KG1 (cell line): ENCODE results near the gene LRP2.
"Not testable (repeated sequence)": the region's sequence is repeated elsewhere in the genome, so short reads cannot be mapped to it uniquely, and the experiment has no call there.

Experiments
- DNase-seq: peaks from one replicate; lab custom pipeline; 2025; lab: John Stamatoyannopoulos, UW

The LRP2 gene

GRCh38 chr2:169301596-169302335 is 60.6 kb downstream of the LRP2 start:
- no peak for DNase-seq

GRCh38 chr2:169300636-169301530 is 61.5 kb downstream of the LRP2 start:
- no peak for DNase-seq

DNA sequence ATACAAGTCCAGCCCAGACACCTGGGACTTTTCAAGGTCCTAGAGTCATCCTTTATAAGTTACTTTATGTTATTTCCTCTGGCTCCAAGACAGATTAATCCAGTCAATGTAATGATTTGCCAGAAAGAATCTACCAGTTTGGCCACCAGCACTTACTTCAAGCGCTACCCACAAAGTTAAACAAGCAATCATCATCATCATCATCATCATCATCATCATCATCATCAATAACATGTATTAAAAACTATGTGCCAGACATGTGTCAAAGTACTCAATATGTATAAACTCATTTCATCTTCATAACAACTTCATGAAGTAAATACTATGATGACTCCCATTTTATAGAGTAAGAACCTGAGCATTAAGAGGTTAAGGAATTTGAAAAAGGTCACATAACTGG is 64.3 kb downstream of the LRP2 start:
- no peak for DNase-seq

GRCh38 chr2:169294001-169294675 is 68.2 kb downstream of the LRP2 start:
- DNase-seq = no peak

- no peak for DNase-seq
These were observed 70.8 kb downstream of the LRP2 start for GRCh38 chr2:169291517-169291916.

DNA sequence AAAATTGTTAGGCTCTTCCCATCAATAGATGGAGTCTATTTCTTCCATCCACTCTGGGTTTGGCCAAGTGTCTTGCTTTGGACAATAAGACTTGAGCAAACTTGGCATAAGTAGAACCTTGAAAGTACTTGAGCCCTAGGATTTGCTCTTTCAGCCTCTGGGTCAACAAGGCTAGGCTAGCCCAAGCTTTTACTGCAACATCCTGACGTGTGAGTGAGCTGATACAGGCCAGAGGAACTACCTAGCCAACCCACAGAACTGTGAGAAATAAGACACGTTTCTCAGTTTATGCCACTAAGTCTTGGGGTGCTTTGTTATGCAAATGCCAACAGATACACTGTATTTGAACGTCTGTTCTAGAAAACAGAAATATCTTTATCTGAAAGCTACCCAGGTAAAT is 71.9 kb downstream of the LRP2 start:
- no peak for DNase-seq

DNA sequence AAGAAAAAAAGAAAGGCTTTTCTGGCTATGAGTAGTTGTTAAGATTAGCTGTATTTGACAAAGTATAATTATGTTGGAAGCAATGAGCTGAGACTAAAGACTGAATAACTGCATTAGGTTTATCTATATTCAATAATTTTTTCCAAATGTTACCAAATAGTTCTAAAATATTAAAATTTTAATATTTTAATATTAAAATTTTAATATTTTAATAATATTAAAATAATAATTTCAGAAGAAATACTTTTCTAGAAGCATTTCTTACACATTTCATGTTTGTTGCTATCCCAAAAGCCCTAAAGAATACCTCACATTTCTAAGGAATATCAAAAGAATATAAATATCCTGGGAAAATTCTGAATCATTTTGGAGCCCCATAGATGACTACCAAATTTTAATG is 74.7 kb downstream of the LRP2 start:
- no peak for DNase-seq

DNA sequence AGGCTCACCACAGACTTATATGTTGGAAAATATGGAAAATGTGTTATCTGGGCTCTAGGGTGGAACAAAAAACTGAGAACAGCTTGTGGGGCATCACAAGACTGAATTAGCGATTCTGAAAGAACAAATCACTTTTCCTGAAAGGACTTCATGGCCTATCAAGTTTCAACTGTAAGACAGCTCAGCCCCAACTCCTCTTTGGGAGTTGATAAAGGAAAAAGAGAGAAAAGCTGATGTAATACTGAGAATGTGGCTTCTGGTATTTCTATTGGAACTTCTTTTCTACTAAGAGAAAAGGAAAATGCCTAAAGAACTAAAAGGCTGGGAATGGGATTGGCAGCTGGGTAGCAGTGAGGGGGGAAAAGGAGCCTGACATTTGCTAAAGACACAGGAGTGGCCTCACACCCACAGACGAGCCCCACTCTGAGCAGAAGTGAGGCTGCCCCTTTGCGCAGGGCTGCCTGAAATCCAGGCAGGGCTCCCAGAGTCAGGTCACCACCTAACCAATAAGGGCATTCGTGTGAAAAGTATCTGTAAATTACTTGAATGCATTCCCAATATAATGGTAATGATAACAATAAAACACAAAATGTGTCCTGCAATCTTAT is 75.6 kb downstream of the LRP2 start:
- DNase-seq = no peak

- DNase-seq = no peak
These were observed 76.7 kb downstream of the LRP2 start for GRCh38 chr2:169285531-169286235.

- no peak for DNase-seq
These were observed 81.8 kb downstream of the LRP2 start for GRCh38 chr2:169280502-169280901.

GRCh38 chr2:169275696-169276444 is 86.5 kb downstream of the LRP2 start:
- peak; percentile 17 for DNase-seq

- no peak for DNase-seq
These were observed 90.3 kb downstream of the LRP2 start for GRCh38 chr2:169272010-169272409.

GRCh38 chr2:169270574-169270973 is 91.8 kb downstream of the LRP2 start:
- not testable (repeated sequence) for DNase-seq

- peak; percentile 18 for DNase-seq
These were observed 96.7 kb downstream of the LRP2 start for GRCh38 chr2:169265591-169265990.

GRCh38 chr2:169260846-169261642 is 101.3 kb downstream of the LRP2 start:
- DNase-seq = no peak

DNA sequence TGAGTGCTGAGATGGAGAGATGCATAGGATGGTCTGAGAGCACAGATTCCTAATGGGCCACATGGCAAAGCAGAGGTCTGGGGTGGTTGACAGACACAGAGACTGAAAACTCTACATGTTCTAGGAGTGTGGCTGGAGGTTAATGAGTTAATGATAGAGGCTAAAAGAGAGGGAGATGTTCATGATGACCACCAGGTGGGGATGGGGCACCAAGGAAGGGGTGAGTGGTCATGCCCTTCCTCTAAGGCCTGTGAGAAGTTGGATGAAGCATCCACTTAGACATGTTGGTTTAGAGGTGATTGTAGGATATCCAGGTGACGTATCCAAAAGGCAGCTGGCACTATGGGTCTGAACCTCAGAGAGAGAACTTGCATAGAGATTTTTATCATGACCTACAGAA is 102.1 kb downstream of the LRP2 start:
- DNase-seq = no peak

- DNase-seq = no peak
These were observed 102.9 kb downstream of the LRP2 start for GRCh38 chr2:169259402-169259801.

DNA sequence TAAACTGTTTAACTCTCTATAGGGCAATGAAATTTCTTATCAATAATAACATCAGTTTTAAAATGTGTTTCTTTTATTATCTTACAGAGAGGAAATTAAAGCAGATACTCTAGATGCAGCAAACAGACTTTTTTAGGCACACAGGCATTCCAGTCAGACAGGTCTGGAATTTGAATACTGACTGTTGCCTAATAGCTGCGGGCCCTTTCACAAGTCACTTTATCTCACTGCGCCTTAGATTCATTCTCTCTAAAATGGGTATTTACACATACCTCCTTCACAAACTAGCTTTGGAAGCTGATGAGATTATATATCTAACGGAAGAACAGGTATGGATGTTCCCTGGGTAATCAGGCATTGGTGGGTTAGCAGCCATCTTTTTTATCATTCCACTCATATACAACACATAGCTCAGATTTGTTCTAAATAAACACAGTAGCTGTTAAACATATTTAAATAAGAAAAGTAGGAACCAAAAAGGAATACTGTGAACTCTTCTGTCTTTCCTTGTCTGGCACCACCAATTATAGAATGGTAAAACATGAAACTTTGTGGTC is 104.2 kb downstream of the LRP2 start:
- DNase-seq = no peak

GRCh38 chr2:169254774-169255173 is 107.6 kb downstream of the LRP2 start:
- no peak for DNase-seq

GRCh38 chr2:169247211-169247610 is 115.1 kb downstream of the LRP2 start:
- no peak for DNase-seq
